HG03095 (cell line): ENCODE results near the gene TNFSF15.

Source experiments
- ATAC-seq: cut with Tn5 transposase; IDR thresholded peaks from one replicate; pipeline ENCODE4 v1.9.1; 2021; ENCODE audit warnings: moderate library complexity; ENCODE audit not compliant: unreplicated experiment

TNFSF15 gene

GRCh38 chr9:114790521-114790920 lies 15.3 kb downstream of the TNFSF15 start:
- ATAC-seq = no peak

GRCh38 chr9:114789006-114789405 lies 16.8 kb downstream of the TNFSF15 start:
- no peak for ATAC-seq

DNA sequence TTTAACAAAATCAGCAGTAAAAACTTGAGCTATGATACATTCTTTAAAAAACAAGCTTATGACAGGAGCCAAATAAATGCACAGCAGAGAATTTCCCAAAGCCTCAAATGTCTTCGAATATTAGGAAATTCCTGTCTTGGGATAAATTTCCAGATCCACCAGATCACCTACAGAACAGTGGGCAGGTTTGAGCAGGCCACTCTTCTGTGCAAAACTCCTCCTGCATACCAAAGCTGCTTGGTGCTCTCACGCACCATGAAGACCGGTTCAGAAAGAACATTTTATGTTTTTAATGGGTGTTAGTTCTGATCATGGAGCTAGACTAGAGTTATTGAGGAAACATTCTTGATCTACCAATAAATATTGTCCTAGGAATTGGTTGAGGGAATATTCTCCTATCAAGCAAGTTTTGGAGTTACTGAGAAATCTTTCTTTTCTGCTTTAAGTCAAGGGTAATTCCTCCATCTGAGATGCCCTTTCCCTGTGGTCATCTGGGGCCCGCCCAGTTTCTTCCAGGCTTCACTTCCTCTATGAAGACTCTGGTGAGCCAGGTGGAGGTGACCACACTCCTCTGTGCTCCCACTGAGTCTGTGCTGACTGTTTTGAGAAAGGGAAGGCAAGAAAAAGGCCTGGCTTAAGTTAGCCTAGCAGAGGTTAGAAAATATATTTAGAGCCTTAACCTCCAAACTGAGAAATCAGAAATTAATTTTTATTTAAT lies 17.9 kb downstream of the TNFSF15 start:
- no peak for ATAC-seq

- no peak for ATAC-seq
These were observed 18.6 kb downstream of the TNFSF15 start for GRCh38 chr9:114787214-114787613.

GRCh38 chr9:114785866-114786650 lies 19.8 kb downstream of the TNFSF15 start:
- ATAC-seq = no peak

DNA sequence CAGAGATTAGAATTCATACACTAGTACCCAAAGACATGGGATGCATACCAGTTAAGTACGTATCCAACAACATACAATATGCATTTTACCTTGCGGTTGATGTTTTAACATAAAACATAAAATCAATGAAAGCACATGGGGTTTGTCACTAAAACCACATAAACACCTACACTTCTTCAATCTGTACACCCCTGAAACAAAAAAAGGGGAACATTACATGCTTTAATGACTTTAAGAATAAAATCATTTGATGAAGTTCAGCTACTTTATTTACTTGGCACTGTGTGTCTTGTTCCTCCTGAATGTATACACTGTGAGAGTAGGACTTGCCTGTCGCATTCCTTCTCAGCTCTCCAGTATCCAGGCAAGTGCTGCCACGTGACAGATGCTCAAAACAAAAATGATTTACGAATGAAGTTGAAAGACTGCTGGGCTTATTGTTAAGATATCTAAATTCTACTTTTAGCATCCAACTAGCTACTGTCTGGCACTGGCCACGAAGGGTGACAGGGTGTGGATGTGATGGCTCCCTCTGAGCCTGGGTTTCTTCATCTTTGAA lies 21.0 kb downstream of the TNFSF15 start:
- no peak for ATAC-seq

GRCh38 chr9:114782586-114782985 lies 23.3 kb downstream of the TNFSF15 start:
- ATAC-seq = no peak

DNA sequence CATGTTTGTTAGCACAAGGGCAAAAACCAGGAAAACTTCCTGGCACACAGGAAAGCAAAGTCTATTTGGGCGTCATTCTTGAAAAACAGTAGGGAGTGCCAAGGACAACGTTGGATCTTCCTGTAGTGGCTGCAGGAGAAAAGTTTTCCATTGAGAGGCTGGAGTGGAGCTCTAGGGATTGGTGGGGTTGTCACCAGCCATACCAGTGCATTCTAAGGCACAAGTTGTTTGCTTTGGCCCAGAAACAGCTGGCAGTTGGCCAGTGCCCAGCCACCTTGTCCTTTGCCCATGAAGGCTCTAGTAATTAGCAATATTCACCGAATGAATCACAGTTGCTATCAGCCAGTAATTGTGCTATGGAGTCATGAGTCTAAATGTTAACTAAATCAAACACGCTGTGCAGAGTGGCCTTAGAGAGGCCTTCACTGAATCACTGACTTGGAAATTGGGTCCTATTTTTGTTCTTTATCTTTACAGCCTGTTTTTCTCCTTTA lies 26.4 kb downstream of the TNFSF15 start:
- no peak for ATAC-seq

DNA sequence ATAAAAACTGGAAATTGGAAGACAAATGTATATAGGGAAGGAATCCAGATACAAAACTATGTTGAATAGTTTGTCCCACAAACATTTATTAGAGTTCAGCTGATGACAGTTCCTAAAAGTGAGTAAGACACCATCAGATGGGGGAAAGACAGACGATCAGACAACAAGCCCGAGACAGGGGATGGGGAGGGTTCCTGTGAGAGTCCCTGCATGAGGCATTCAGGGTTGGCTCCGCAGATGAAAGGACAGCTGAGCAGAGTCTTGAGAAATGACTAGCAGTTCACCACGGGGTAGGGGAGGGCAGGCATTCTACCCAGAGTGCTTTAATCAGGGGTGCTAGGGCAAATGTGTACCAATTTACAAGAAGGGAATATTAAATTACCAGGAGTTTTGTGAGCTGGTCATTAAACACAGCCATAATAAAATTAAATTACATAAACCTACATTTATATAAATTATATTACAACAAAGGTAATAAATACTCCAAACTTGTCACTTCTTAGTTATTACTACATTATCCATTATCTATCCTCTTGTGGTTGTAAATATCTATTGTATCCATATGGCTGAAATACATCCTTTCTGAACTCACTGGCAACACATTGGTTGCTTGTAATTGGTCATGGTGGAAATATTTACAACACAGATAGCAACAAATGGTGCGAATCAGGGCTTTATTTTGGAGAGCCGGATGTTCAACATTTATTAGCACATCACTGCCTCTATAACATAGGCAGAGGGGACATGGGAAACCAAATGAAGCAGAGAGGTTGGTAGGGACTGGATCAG lies 27.8 kb downstream of the TNFSF15 start:
- no peak for ATAC-seq

DNA sequence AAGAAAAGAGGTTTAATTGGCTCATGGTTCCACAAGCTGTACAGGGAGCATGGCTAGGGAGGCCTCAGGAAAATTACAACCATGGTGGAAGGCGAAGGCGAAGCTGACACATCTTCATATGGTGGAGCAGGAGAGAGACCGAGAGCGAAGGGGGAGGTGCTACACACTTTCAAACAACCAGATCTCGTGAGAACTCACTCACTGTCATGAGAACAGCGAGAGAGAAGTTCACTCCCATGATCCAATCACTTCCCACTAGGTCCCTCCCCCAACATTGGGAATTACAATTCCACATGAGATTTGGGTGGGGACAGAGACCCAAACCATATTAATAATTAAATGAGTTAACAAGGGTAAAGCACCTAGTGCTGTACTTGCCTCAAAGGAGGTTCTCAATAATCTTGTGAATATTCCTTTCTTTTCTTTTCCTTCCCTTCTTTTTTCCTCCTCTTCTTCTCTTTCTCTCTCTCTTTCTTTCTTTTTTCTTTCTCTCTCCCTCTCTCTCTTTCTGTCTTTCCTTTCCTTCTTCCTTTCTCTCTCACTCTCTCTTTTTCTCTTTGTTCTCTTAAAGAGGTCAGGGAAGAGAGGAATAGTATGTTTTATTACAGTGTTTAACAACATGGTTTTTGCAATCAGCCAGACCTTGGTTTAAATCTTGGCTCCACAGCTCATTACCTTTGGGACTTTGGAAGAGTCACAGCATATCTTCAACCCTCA lies 29.0 kb downstream of the TNFSF15 start:
- ATAC-seq = no peak

DNA sequence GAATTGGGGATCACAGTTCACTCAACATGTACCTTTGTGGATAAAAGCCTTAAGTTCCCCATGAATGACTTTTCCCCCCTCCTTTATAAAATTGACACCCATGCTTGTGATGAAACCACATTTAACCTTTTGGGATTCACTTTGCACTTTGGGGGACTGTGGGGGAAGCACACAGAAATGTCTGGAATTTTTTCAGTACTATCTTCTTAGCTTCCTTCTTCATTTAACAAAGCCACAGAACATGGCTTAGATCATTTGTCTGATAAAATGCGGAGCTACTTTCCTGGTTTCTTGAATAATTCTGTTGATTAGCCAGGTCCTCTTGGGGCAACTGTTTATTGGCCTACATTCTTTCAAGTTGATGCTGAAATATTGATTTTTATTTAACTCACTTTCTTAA lies 29.9 kb downstream of the TNFSF15 start:
- ATAC-seq = no peak

DNA sequence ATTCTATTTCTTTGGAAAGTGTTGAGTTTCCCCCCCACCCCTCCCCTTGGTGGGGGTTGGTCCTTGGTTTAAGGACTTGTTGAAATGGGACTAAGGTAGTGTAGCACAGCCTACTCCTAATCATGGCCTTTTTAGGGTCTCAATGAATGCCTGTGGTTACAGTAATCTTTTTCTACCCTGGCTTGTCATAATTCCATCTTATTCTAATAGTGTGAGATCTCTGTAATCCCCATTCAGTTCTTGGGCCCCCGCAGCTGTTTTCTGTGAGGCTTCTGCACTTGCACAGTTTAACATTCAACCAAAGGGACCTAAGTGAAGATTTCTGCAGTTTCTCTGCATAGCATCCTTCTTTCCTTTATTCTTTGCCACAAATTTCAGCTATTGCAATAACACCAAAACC lies 30.7 kb downstream of the TNFSF15 start:
- ATAC-seq = no peak

DNA sequence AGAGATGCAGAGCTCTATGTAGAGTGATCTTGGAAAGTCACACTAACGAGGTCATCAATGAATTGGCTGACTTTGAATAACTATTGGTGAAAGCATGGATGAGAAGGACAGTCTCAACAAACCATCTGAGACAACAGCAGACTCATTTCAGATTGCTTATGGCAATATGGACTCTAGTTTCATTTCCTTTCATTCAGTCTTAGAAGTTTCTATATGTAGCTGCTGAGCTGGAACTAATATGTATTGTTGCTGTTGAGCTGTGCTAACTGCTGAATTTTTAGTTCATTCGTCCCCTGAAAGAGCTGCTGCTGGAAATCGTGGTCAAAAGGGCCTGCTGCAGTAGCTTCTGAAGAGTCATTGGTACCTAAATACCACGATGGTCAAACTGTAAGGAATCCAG lies 31.3 kb downstream of the TNFSF15 start:
- no peak for ATAC-seq

- no peak for ATAC-seq
These were observed 34.0 kb downstream of the TNFSF15 start for GRCh38 chr9:114771889-114772288.

GRCh38 chr9:114770991-114771390 lies 34.8 kb downstream of the TNFSF15 start:
- no peak for ATAC-seq

GRCh38 chr9:114769624-114770023 lies 36.2 kb downstream of the TNFSF15 start:
- ATAC-seq = no peak

DNA sequence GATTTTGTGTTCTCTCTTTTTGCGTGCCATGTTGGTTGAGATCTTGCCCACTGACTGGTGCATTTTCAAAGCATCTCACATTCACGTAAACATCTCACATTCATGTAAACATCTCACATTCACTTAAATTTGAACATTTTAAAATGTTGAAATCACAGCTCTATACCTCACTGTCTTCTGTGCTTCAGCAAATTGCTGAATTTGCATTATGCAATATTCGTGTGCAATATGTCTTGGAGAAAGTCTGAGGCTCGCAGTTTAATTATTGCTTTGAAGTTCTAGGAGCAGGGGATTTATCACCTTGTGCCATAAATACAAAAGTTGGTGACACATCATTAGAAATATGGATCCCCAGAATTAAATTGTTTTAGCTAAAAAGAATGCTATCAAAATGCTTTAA lies 42.6 kb downstream of the TNFSF15 start:
- ATAC-seq = no peak

DNA sequence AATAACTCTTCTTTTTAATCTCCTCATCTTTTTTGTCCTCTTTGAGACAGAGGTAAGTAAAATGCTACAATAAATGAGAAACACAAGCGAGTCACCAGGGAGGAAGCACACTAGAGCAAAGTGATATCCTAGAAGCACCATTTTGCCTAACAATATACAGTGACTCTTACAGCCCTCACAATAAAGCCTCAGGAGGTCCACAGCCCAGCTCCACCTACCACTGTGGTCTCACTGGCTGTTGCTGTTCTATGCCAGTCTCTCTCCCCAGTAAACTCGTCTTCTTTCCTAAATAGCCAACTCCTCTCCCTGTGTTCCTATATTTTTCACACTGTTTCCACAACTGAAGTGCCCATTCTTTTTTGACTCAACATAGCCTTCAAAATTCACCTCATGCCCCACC lies 44.3 kb downstream of the TNFSF15 start:
- ATAC-seq = no peak

DNA sequence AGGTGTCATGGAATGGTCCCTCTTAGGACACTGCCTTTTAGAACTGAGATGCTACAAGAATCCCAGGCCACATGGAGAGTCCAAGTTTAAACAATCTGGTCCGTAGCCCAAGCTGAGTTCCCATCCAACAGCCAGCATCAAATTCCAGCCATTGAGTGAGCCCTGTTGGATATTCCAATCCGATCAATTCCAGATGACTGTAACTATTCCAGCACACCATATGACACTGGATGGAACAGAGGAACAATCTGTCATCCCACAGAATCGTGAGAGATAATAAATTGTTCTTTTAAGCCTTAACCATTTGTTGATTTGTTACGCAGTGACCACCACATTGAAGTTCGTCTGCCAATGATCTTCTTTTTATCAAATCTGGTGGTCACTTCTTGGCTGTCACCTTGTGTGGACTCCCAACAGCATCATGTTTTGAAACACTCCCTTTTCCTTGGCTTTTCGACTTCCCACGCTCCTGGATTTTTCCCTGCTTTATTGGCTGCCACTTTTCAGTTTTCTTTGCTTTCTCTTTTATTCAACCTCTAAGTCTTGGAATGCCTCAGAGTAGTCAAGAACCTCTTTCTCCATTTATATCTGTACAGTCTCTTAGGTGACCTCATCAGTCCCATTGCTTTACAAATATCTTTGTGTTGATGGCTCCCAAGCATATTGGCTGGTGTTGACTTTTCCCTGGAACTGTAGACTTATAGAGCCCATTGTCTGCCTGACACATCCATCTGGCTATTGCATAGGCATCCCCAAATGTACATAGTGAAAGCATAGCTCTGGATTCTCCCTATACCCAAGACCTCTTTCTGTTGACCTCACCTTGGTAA lies 46.1 kb downstream of the TNFSF15 start:
- ATAC-seq = no peak

- no peak for ATAC-seq
These were observed 47.9 kb downstream of the TNFSF15 start for GRCh38 chr9:114757984-114758383.
